A673 (cell line): ENCODE results near the gene LRP1.

Source experiments
- EZH2 ChIP-seq: fragments of 200-600 bp; sonication (generic); IDR thresholded peaks from 2 replicates; pipeline ENCODE4 v1.6.1; 2017; ENCODE audit warnings: borderline replicate concordance, low read depth, mild to moderate bottlenecking, mixed read lengths, antibody characterized with exemption, low read length; ENCODE audit not compliant: poor library complexity, severe bottlenecking
- TF ChIP-seq, protein P1 (sequence below): fragments of 300-800, 200-600 bp; sonication (generic); conservative IDR thresholded peaks from 2 replicates; pipeline ENCODE4 v1.5.1; 2017; ENCODE audit warnings: low read depth, mild to moderate bottlenecking, antibody characterized with exemption, low read length, moderate library complexity, mixed read lengths

DNA sequence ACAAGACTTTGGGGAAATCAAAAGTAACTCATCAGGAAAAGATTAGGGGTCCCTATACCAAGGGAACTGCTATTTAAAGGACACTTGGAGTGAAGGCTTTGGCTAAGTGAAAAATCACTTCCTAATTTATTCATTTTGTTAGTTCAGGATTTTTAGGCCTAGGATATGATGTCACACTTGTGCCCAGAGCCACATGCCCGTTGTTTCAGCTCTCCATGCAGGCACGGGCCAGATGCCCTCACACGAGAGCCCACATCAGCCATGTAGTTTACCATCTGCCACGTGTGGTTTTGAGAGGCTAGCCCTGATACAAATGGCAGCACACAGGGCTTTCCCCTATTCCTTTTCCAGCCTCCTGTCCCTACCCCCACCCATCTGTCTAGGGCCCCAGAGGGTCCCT is 31.0 kb downstream of the LRP1 start:
- TF ChIP-seq, protein P1, sequence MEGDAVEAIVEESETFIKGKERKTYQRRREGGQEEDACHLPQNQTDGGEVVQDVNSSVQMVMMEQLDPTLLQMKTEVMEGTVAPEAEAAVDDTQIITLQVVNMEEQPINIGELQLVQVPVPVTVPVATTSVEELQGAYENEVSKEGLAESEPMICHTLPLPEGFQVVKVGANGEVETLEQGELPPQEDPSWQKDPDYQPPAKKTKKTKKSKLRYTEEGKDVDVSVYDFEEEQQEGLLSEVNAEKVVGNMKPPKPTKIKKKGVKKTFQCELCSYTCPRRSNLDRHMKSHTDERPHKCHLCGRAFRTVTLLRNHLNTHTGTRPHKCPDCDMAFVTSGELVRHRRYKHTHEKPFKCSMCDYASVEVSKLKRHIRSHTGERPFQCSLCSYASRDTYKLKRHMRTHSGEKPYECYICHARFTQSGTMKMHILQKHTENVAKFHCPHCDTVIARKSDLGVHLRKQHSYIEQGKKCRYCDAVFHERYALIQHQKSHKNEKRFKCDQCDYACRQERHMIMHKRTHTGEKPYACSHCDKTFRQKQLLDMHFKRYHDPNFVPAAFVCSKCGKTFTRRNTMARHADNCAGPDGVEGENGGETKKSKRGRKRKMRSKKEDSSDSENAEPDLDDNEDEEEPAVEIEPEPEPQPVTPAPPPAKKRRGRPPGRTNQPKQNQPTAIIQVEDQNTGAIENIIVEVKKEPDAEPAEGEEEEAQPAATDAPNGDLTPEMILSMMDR, result no peak
- TF ChIP-seq EZH2, result no peak
